KMS-11 (cell line): ENCODE results near the gene KRTAP2-2.
"Not testable (repeated sequence)": the region's sequence is repeated elsewhere in the genome, so short reads cannot be mapped to it uniquely, and the experiment has no call there.

ENCODE experiments used
- H2AFZ ChIP-seq: fragments of 200-600 bp; sonication (generic); 2 replicates; pipeline ENCODE4 v1.6.1; 2016; ENCODE audit warnings: antibody characterized with exemption, mixed run types, low read depth
- H3K27ac ChIP-seq: fragments of 200-600 bp; sonication (generic); 2 replicates; pipeline ENCODE4 v1.6.1; 2016; ENCODE audit warnings: mild to moderate bottlenecking, mixed run types
- H3K27me3 ChIP-seq: fragments of 200-600 bp; sonication (generic); 2 replicates; pipeline ENCODE4 v1.6.1; 2017; ENCODE audit warnings: mild to moderate bottlenecking, low read depth, mixed run types, moderate library complexity; ENCODE audit not compliant: insufficient read depth
- H3K36me3 ChIP-seq: fragments of 200-600 bp; sonication (generic); 2 replicates; pipeline ENCODE4 v1.6.1; 2017; ENCODE audit warnings: mild to moderate bottlenecking, mixed run types; ENCODE audit not compliant: insufficient read depth
- H3K4me1 ChIP-seq: fragments of 200-600 bp; sonication (generic); 2 replicates; pipeline ENCODE4 v1.6.1; 2016; ENCODE audit warnings: mild to moderate bottlenecking, low read depth, mixed run types; ENCODE audit not compliant: poor library complexity, severe bottlenecking
- H3K4me2 ChIP-seq: fragments of 200-600 bp; sonication (generic); 2 replicates; pipeline ENCODE4 v1.7.0; 2016; ENCODE audit warnings: mild to moderate bottlenecking, mixed run types
- H3K4me3 ChIP-seq: fragments of 200-600 bp; sonication (generic); IDR thresholded peaks from 2 replicates; pipeline ENCODE4 v1.6.1; 2017; ENCODE audit warnings: low read depth, low read length, mixed read lengths; ENCODE audit not compliant: insufficient read depth
- H3K79me2 ChIP-seq: fragments of 200-600 bp; sonication (generic); 2 replicates; pipeline ENCODE4 v1.6.1; 2016; ENCODE audit warnings: low read depth, mixed run types; ENCODE audit not compliant: insufficient read depth
- H3K9ac ChIP-seq: fragments of 200-600 bp; sonication (generic); 2 replicates; pipeline ENCODE4 v1.6.1; 2016; ENCODE audit warnings: mild to moderate bottlenecking, mixed run types
- H4K20me1 ChIP-seq: fragments of 200-600 bp; sonication (generic); 2 replicates; pipeline ENCODE4 v1.6.1; 2016; ENCODE audit warnings: mild to moderate bottlenecking, mixed run types; ENCODE audit not compliant: insufficient read depth
- TF ChIP-seq, protein P1 (sequence below): fragments of 200-600 bp; sonication (generic); conservative IDR thresholded peaks from 2 replicates; pipeline ENCODE4 v1.6.1; 2017; ENCODE audit warnings: low read depth, mild to moderate bottlenecking, antibody characterized with exemption, low read length, moderate library complexity, mixed read lengths

KRTAP2-2 gene

GRCh38 chr17:41069031-41069430 is 14.0 kb upstream of the KRTAP2-2 start:
- no peak overlapping the region for H2AFZ ChIP-seq
- H3K36me3 ChIP-seq, result no peaks in the 10 kb centered on the region
- H3K27me3 ChIP-seq, result no peaks in the 10 kb centered on the region
- no peaks in the 10 kb centered on the region for H4K20me1 ChIP-seq
- no peak overlapping the region for H3K9ac ChIP-seq
- H3K79me2 ChIP-seq, result no peaks in the 10 kb centered on the region
- TF ChIP-seq, protein P1, sequence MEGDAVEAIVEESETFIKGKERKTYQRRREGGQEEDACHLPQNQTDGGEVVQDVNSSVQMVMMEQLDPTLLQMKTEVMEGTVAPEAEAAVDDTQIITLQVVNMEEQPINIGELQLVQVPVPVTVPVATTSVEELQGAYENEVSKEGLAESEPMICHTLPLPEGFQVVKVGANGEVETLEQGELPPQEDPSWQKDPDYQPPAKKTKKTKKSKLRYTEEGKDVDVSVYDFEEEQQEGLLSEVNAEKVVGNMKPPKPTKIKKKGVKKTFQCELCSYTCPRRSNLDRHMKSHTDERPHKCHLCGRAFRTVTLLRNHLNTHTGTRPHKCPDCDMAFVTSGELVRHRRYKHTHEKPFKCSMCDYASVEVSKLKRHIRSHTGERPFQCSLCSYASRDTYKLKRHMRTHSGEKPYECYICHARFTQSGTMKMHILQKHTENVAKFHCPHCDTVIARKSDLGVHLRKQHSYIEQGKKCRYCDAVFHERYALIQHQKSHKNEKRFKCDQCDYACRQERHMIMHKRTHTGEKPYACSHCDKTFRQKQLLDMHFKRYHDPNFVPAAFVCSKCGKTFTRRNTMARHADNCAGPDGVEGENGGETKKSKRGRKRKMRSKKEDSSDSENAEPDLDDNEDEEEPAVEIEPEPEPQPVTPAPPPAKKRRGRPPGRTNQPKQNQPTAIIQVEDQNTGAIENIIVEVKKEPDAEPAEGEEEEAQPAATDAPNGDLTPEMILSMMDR, result no peak
- H3K4me2 ChIP-seq, result no peak overlapping the region
- H3K27ac ChIP-seq, result no peak overlapping the region
- H3K4me1 ChIP-seq, result no peaks in the 10 kb centered on the region
- H3K4me3 ChIP-seq, result no peak overlapping the region

GRCh38 chr17:41067281-41067680 is 12.3 kb upstream of the KRTAP2-2 start:
- H3K4me3 ChIP-seq, result no peak overlapping the region
- H3K27me3 ChIP-seq, result no peaks in the 10 kb centered on the region
- H4K20me1 ChIP-seq, result no peaks in the 10 kb centered on the region
- no peak overlapping the region for H2AFZ ChIP-seq
- no peak overlapping the region for H3K4me2 ChIP-seq
- no peaks in the 10 kb centered on the region for H3K4me1 ChIP-seq
- H3K27ac ChIP-seq, result no peak overlapping the region
- TF ChIP-seq, protein P1, result no peak
- no peaks in the 10 kb centered on the region for H3K36me3 ChIP-seq
- no peaks in the 10 kb centered on the region for H3K79me2 ChIP-seq
- H3K9ac ChIP-seq, result no peak overlapping the region

- Histone ChIP-seq H3K36me3 (no peaks in the 10 kb centered on the region), H3K27ac (no peak within 1 kb of the TSS), H4K20me1 (no peaks in the 10 kb centered on the region), H3K4me1 (no peaks in the 10 kb centered on the region), H2AFZ (no peak within 1 kb of the TSS), H3K4me3 (no peak within 1 kb of the TSS), H3K27me3 (no peaks in the 10 kb centered on the region), H3K4me2 (no peak within 1 kb of the TSS), H3K79me2 (no peaks in the 10 kb centered on the region), H3K9ac (no peak within 1 kb of the TSS)
- TF ChIP-seq, protein P1, result no peak
Measured at GRCh38 chr17:41065829-41066624, 11.0 kb upstream of the KRTAP2-2 start, which contains the start of gene KRTAP2-4. TSS of gene KRTAP2-4 (minus strand) at chr17:41065879. CDS start at chr17:41065845, 34 bp downstream.

GRCh38 chr17:41065016-41065689 is 10.1 kb upstream of the KRTAP2-2 start:
- not testable (repeated sequence) for H3K4me2 ChIP-seq, H3K4me1 ChIP-seq, H2AFZ ChIP-seq, H3K79me2 ChIP-seq, H3K9ac ChIP-seq, H3K27ac ChIP-seq, H3K4me3 ChIP-seq, H3K36me3 ChIP-seq, H4K20me1 ChIP-seq, H3K27me3 ChIP-seq

- Histone ChIP-seq H3K9ac (no peak overlapping the region), H3K4me1 (no peaks in the 10 kb centered on the region), H4K20me1 (no peaks in the 10 kb centered on the region), H3K4me2 (no peak overlapping the region), H3K4me3 (no peak overlapping the region), H3K27ac (no peak overlapping the region), H3K36me3 (no peaks in the 10 kb centered on the region), H3K27me3 (no peaks in the 10 kb centered on the region), H3K79me2 (no peaks in the 10 kb centered on the region), H2AFZ (no peak overlapping the region)
- TF ChIP-seq, protein P1, result no peak
Measured at GRCh38 chr17:41064301-41064700, 9.3 kb upstream of the KRTAP2-2 start.
